Measurements from ENCODE around the gene ARID1B. TPM values are rescaled to one million over a fixed set of nuclear protein-coding genes. Genes with fewer than 3 reads are reported as not detected.

ARID1B gene
- total and polyA plus RNA-seq, 10 of the 15 experiments (the other 5 are each of a cell fraction or from before 2014, with no cell fraction given), result 24.7 to 133 (median 54.6) TPM

GRCh38 chr6:157059781-157060180 is 282.6 kb downstream of the ARID1B start:
- peaks cover 2% of the 10 kb centered on the region for H4K20me1 ChIP-seq (ENCODE audit: control insufficient read depth, insufficient read depth)
- no peak overlapping the region for H2AFZ ChIP-seq (ENCODE audit: control insufficient read depth, low read depth, low read length)
- H3K4me3 ChIP-seq, result no peak overlapping the region
- H3K4me2 ChIP-seq (ENCODE audit: control insufficient read depth, insufficient read depth), result no peak overlapping the region
- ChIA-PET POLR2A (interaction anchor here (0.6 kb wide), 1 partner anchor 19 kb away, joined by 3 read pairs; no protein-coding TSS in a partner anchor), SMC1A (ENCODE audit: uncharacterized antibody, unreplicated experiment) (interaction anchor here (0.9 to 1.7 kb wide), 2 partner anchors 14 to 25 kb away, joined by 3 to 5 read pairs; no protein-coding TSS in a partner anchor), CTCF (interaction anchor here (1.4 kb wide), 1 partner anchor 15 kb away, joined by 3 read pairs; no protein-coding TSS in a partner anchor), RAD21 (ENCODE audit: unreplicated experiment) (interaction anchor here (0.7 kb wide), 1 partner anchor 9 kb away, joined by 3 read pairs; no protein-coding TSS in a partner anchor)
- no peaks in the 10 kb centered on the region for H3K27me3 ChIP-seq (replicated peaks in 1 of 2; ENCODE audit: control insufficient read depth in 2 of 2, insufficient read depth in 2 of 2, low read length in 1 of 2)
- DNase-seq (ENCODE audit: low read depth, low spot score) (no peak), FAIRE-seq (no peak), ATAC-seq (no peak)
- H3K27ac ChIP-seq (ENCODE audit: control insufficient read depth, insufficient read depth), result no peak overlapping the region
- TF ChIP-seq IKZF1 (conservative IDR thresholded peaks at IDR 0.05) (no peak), ZNF384 (IDR thresholded peaks at IDR 0.05; ENCODE audit: borderline replicate concordance, low read depth, low read length) (no peak), NR2C1 (IDR thresholded peaks at IDR 0.05) (no peak), NFIC (IDR thresholded peaks at IDR 0.05; ENCODE audit: low read depth, low read length) (no peak), RAD21 (IDR thresholded peaks at IDR 0.05; ENCODE audit: insufficient read depth, low read depth, low read length) (no peak), YY1 (IDR thresholded peaks at IDR 0.05; ENCODE audit: low read depth, low read length) (no peak), DPF2 (IDR thresholded peaks at IDR 0.05) (no peak), YBX1 (IDR thresholded peaks at IDR 0.05) (no peak), NBN (IDR thresholded peaks at IDR 0.05) (no peak), KLF5 (IDR thresholded peaks at IDR 0.05; ENCODE audit: partially characterized antibody) (no peak), EED (IDR thresholded peaks at IDR 0.05; ENCODE audit: low read depth) (no peak), MEF2B (IDR thresholded peaks at IDR 0.05; ENCODE audit: partially characterized antibody, poor library complexity, severe bottlenecking) (no peak), PKNOX1 (IDR thresholded peaks at IDR 0.05) (no peak), CHD1 (IDR thresholded peaks at IDR 0.05; ENCODE audit: low read depth, low read length) (no peak), NFXL1 (IDR thresholded peaks at IDR 0.05; ENCODE audit: borderline replicate concordance) (no peak), POU2F2 (IDR thresholded peaks at IDR 0.05; ENCODE audit: borderline replicate concordance, low read depth, low read length) (no peak)
- intact Hi-C loops (cut with micrococcal nuclease; ENCODE audit: unreplicated experiment) (no loop called here), in situ Hi-C loops (cut with MboI) (no loop called here)
- no peaks in the 10 kb centered on the region; the same call in 2 of the 3 replicates for H3K9me3 ChIP-seq (replicated peaks; ENCODE audit: control insufficient read depth, insufficient read depth, low read length)
- H3K4me1 ChIP-seq (ENCODE audit: control insufficient read depth, insufficient read depth, low read length), result peaks cover 10% of the 10 kb centered on the region
- no TSS peak for BruUV-seq (replicated peaks)
- peaks cover 0 to 2% of the 10 kb centered on the region in 2 experiments; a peak in 2 of 4 replicates for H3K36me3 ChIP-seq (ENCODE audit: control insufficient read depth in 2 of 2, insufficient read depth in 2 of 2, low read length in 1 of 2)
- WGBS (ENCODE audit: insufficient coverage, insufficient replicate concordance, low lambda C conversion rate, missing lambda C conversion rate), result 98% methylated on average over 4 of the region's 4 CpGs
- peaks cover 5% of the 10 kb centered on the region for H3K79me2 ChIP-seq (ENCODE audit: control insufficient read depth, insufficient read depth, low read length)
- no peak overlapping the region for H3K9ac ChIP-seq (ENCODE audit: control insufficient read depth, insufficient read depth, low read length)

All from GM12878 (cell line).